ENCODE measurements around the gene CCL5.

Gene CCL5

Small RNA genes within 50 kb of the gene (small RNA-seq; reads per million reads assigned to genes)
- 905 to 19,926 reads per million in 2 experiments for gene RF00100
